Hepatocyte (in vitro differentiated cells): ENCODE measurements around the gene SPDEF. TPM values are rescaled to one million over a fixed set of nuclear protein-coding genes. Genes with fewer than 3 reads are reported as not detected.

Experiments
- DNase-seq: peaks from one replicate; pipeline ENCODE4 v3.0.0-alpha.2; 2016; ENCODE audit warnings: low spot score
- H2AFZ ChIP-seq: fragments of 200-600 bp; sonication (generic); 2 replicates; pipeline ENCODE4 v1.6.0; 2016; ENCODE audit warnings: antibody characterized with exemption, mild to moderate bottlenecking
- H3K27ac ChIP-seq: fragments of 200-600 bp; sonication (generic); 2 replicates; pipeline ENCODE4 v1.5.1; 2016; ENCODE audit warnings: mild to moderate bottlenecking
- H3K27me3 ChIP-seq: fragments of 200-600 bp; sonication (generic); 2 replicates; pipeline ENCODE4 v1.6.1; 2016
- H3K36me3 ChIP-seq: fragments of 200-600 bp; sonication (generic); replicated peaks from 2 replicates; pipeline ENCODE4 v1.5.1; 2016; ENCODE audit warnings: low read depth; ENCODE audit not compliant: insufficient read depth
- H3K4me1 ChIP-seq: fragments of 200-600 bp; sonication (generic); 2 replicates; pipeline ENCODE4 v1.5.1; 2016; ENCODE audit warnings: mild to moderate bottlenecking, moderate library complexity; ENCODE audit not compliant: insufficient read depth
- H3K4me2 ChIP-seq: fragments of 200-600 bp; sonication (generic); 2 replicates; pipeline ENCODE4 v1.6.0; 2016
- H3K4me3 ChIP-seq: fragments of 200-600 bp; sonication (generic); 2 replicates; pipeline ENCODE4 v1.5.1; 2016; ENCODE audit warnings: mild to moderate bottlenecking
- H3K79me2 ChIP-seq: fragments of 200-600 bp; sonication (generic); 2 replicates; pipeline ENCODE4 v1.6.0; 2017; ENCODE audit warnings: mild to moderate bottlenecking
- H3K9me2 ChIP-seq: fragments of 200-600 bp; sonication (generic); replicated peaks from 2 replicates; pipeline ENCODE4 v1.6.0; 2017; ENCODE audit warnings: mild to moderate bottlenecking; ENCODE audit not compliant: insufficient read depth
- H3K9me3 ChIP-seq: fragments of 200-600 bp; sonication (generic); 2 replicates; pipeline ENCODE4 v1.5.1; 2016; ENCODE audit warnings: low read depth, mild to moderate bottlenecking
- H4K20me1 ChIP-seq: fragments of 200-600 bp; sonication (generic); 2 replicates; pipeline ENCODE4 v1.6.0; 2016; ENCODE audit warnings: mild to moderate bottlenecking; ENCODE audit not compliant: insufficient read depth, poor library complexity, severe bottlenecking
- EZH2 ChIP-seq: fragments of 200-600 bp; sonication (generic); IDR thresholded peaks from 2 replicates; pipeline ENCODE4 v1.6.1; 2016; ENCODE audit warnings: antibody characterized with exemption, mild to moderate bottlenecking, borderline replicate concordance
- EZH2phosphoT487 ChIP-seq: fragments of 200-600 bp; sonication (generic); IDR thresholded peaks from one replicate; pipeline ENCODE4 v1.6.1; 2018; ENCODE audit warnings: antibody characterized with exemption, mild to moderate bottlenecking, low read depth, moderate library complexity; ENCODE audit not compliant: unreplicated experiment, severe bottlenecking
- WGBS: methylation state at CpG from one replicate; pipeline ENCODE4 v1.1.6; 2016; ENCODE audit warnings: low lambda C conversion rate; ENCODE audit errors: missing lambda C conversion rate; 5-methylcytosine and 5-hydroxymethylcytosine counted together
- polyA plus RNA-seq: library from polyadenylated mRNA; unstranded; fragments of >200 nt; fragmentation: Nextera tagmentation; extraction: Ambion mirVana; gene quantifications from 2 replicates; pipeline ENCODE4 v1.2.1, GENCODE V29; 2016
- total RNA-seq: library from RNA; depleted of rRNA; stranded (reverse); fragments of >200 nt; gene quantifications from 2 replicates; pipeline ENCODE4 v1.2.3, GENCODE V29; 2014
- TF ChIP-seq, protein P1 (sequence below): fragments of 200-600 bp; sonication (generic); IDR thresholded peaks from 2 replicates; pipeline ENCODE4 v1.5.1; 2016; ENCODE audit warnings: antibody characterized with exemption, mild to moderate bottlenecking; ENCODE audit not compliant: poor library complexity

The SPDEF gene
- total and polyA plus RNA-seq, 2 experiments from 2014 or later = 0.80 to 1.5 TPM

DNA sequence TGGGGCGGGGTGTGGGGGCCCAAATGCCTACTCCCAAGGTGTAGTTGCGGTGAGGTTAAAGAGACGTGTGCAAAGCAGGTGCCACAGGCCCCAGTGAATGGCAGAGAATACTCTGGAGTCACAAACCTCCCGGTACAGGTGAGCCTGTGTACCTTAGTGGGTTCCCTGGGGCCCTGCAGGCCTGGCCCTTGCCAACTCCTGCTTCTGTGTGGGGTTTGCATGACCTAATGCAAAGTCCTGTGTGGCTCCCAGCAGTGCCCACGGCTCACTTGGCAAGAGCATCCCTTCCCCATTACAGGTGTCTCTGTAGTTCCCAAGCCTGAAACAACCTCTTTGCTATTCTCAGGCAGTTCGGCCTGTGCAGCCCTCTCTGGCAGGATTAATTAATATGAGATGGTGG, 17.5 kb downstream of the SPDEF start:
- Histone ChIP-seq H3K27ac (no peak overlapping the region), H3K9me2 (no peaks in the 10 kb centered on the region), H3K4me2 (no peak overlapping the region), H3K27me3 (no peaks in the 10 kb centered on the region), H3K4me1 (peaks cover 9% of the 10 kb centered on the region), H3K36me3 (no peaks in the 10 kb centered on the region), H3K9me3 (no peaks in the 10 kb centered on the region), H3K4me3 (no peak overlapping the region), H3K79me2 (no peaks in the 10 kb centered on the region), H4K20me1 (no peaks in the 10 kb centered on the region), H2AFZ (no peak overlapping the region)
- TF ChIP-seq, protein P1, sequence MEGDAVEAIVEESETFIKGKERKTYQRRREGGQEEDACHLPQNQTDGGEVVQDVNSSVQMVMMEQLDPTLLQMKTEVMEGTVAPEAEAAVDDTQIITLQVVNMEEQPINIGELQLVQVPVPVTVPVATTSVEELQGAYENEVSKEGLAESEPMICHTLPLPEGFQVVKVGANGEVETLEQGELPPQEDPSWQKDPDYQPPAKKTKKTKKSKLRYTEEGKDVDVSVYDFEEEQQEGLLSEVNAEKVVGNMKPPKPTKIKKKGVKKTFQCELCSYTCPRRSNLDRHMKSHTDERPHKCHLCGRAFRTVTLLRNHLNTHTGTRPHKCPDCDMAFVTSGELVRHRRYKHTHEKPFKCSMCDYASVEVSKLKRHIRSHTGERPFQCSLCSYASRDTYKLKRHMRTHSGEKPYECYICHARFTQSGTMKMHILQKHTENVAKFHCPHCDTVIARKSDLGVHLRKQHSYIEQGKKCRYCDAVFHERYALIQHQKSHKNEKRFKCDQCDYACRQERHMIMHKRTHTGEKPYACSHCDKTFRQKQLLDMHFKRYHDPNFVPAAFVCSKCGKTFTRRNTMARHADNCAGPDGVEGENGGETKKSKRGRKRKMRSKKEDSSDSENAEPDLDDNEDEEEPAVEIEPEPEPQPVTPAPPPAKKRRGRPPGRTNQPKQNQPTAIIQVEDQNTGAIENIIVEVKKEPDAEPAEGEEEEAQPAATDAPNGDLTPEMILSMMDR = no peak
- TF ChIP-seq EZH2 = no peak
- no peak for TF ChIP-seq EZH2phosphoT487
- DNase-seq = no peak
- WGBS = 91% methylated on average over 6 of the region's 6 CpGs

DNA sequence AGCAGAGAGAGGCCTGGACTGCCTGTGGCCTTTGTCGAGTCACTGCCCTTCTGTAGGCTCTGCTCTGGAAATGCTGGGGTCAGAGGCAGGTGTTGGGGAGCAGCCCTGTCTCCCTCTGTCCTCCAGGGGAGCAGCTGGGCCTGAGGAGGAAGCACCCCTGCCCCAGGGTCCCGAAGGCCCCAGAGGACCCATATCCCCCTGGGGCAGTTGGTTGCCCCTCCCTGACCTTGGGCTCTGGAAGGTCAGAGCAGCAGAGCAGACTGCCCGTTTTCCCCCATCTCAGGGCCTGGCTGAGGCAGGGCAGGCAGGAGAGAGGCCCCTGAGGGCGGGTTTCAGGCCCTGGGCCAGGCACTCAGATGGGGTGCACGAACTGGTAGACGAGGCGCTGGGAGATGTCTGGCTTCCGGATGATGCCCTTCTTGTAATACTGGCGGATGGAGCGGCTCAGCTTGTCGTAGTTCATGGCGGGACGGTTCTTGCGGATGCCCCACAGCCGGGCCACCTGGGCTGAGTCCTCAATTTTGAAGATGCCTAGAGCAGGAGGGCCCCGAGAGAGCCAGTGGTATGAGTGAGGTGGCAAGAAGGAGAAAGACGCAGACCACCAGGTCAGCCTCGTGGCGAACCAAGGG, 18.1 kb downstream of the SPDEF start:
- no peaks in the 10 kb centered on the region for H3K79me2 ChIP-seq
- no peaks in the 10 kb centered on the region for H3K36me3 ChIP-seq
- H3K9me3 ChIP-seq = no peaks in the 10 kb centered on the region
- no peak overlapping the region for H3K4me2 ChIP-seq
- no peak overlapping the region for H2AFZ ChIP-seq
- no peak overlapping the region for H3K4me3 ChIP-seq
- H3K27ac ChIP-seq = no peak overlapping the region
- H3K9me2 ChIP-seq = no peaks in the 10 kb centered on the region
- WGBS = 91% methylated on average over 19 of the region's 19 CpGs
- no peaks in the 10 kb centered on the region for H3K27me3 ChIP-seq
- TF ChIP-seq, protein P1 = no peak
- no peak for TF ChIP-seq EZH2
- no peak for TF ChIP-seq EZH2phosphoT487
- H3K4me1 ChIP-seq = peaks cover 9% of the 10 kb centered on the region
- H4K20me1 ChIP-seq = no peaks in the 10 kb centered on the region
- DNase-seq = no peak

DNA sequence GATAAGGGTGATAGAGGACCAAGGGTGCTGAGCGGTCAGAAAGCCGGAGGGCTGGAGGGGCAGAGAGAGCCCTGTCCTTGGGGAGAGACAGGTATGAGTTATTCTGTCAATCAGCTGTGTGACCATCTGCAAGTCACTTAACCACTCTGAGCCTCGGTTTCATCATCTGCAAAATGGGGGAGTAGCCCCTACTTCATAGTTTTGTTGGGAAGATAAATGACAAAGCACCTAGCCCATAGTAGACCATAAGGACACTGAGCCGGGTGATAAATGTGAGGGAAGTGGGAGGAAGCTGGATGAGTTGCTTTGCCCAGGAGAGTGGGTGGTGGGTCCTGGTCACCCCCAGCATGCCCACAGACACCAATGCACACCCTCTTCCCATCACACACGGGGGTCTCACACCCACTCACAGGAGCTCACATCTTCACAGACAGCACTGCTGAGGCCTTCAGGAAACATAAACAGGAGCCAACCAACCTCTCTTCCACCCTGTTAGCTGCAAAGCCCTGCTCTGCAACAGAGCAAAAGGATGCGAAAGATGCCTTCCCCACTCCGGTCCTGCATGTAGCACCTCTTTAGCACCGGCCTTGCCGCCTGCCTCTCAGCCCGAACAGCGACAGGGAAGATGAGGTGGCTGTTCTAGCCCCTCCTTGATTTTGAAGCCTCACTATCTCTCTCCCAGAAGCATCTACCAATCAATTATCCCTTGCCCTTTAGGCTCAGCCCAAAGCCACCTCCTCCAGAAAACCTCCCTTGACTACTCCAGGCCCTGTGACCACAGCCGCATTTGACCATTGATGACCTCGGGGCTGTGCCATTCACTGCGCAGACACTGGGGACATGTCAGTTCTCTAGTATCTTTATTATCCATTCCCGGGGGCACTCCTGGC, 18.9 kb downstream of the SPDEF start:
- H3K27me3 ChIP-seq = no peaks in the 10 kb centered on the region
- H3K79me2 ChIP-seq = no peaks in the 10 kb centered on the region
- H4K20me1 ChIP-seq = no peaks in the 10 kb centered on the region
- 81% methylated on average over 15 of the region's 15 CpGs for WGBS
- no peak overlapping the region for H3K4me3 ChIP-seq
- H3K36me3 ChIP-seq = no peaks in the 10 kb centered on the region
- H3K4me1 ChIP-seq = peaks cover 9% of the 10 kb centered on the region
- no peak for DNase-seq
- no peak overlapping the region for H3K27ac ChIP-seq
- H3K9me3 ChIP-seq = no peaks in the 10 kb centered on the region
- no peak overlapping the region for H2AFZ ChIP-seq
- H3K9me2 ChIP-seq = no peaks in the 10 kb centered on the region
- TF ChIP-seq, protein P1 = no peak
- TF ChIP-seq EZH2 = no peak
- TF ChIP-seq EZH2phosphoT487 = no peak
- H3K4me2 ChIP-seq = no peak overlapping the region
